Peyer's patch (tissue), 4 donors: ENCODE data around the gene DOCK1. TPM values are rescaled to one million over a fixed set of nuclear protein-coding genes. Genes with fewer than 3 reads are reported as not detected.

Experiments
- DNase-seq, 3 donors: peaks; one replicate each; pipeline ENCODE4 v3.0.0-alpha.2; 2017 to 2019
- H3K27ac ChIP-seq, 4 donors: fragments of 200-600 bp; sonication (generic); one replicate each; pipeline ENCODE4 v1.5.1; 2016 to 2019
- H3K27me3 ChIP-seq, 2 donors: fragments of 200-600 bp; sonication (generic); one replicate each; pipeline ENCODE4 v1.5.1; 2019
- H3K36me3 ChIP-seq, 3 donors: fragments of 200-600 bp; sonication (generic); one replicate each; pipeline ENCODE4 v1.5.1; 2016 to 2019
- H3K4me1 ChIP-seq, 4 donors: fragments of 200-600 bp; sonication (generic); one replicate each; pipeline ENCODE4 v1.5.1; 2016 to 2019
- H3K4me3 ChIP-seq, 4 donors: fragments of 200-600 bp; sonication (generic); 1 replicate in 3 of 4; 2 replicates in 1 of 4; pipeline ENCODE4 v1.5.1; 2016 to 2019; ENCODE audit warnings: mild to moderate bottlenecking in 1 of 4
- H3K9me3 ChIP-seq, 4 donors: fragments of 200-600 bp; sonication (generic); one replicate each; pipeline ENCODE4 v1.5.1; 2016 to 2019; ENCODE audit warnings: mild to moderate bottlenecking in 1 of 4
- POLR2A ChIP-seq, 2 donors: fragments of 450-650 bp; IDR thresholded peaks; one replicate each; pipeline ENCODE4 v1.5.1; 2017; ENCODE audit warnings: antibody characterized with exemption in 2 of 2, mild to moderate bottlenecking in 2 of 2, moderate library complexity in 2 of 2
- total RNA-seq, 4 donors: library from RNA; depleted of rRNA; stranded (reverse); fragments of >200 nt; gene quantifications; one replicate each; pipeline ENCODE4 v1.1.0, GENCODE V29; 2016
- TF ChIP-seq, protein P1 (sequence below), 6 experiments: fragments of 450-650 bp in 4 of 6; fragments of 200-600 bp in 2 of 6; sonication (generic) in 1 of 6; IDR thresholded peaks; one replicate each; pipeline ENCODE4 v1.5.1; 2017 to 2019; ENCODE audit warnings: antibody characterized with exemption in 6 of 6, mild to moderate bottlenecking in 3 of 6, moderate library complexity in 1 of 6

DOCK1 gene
- total RNA-seq, 4 donors from 2014 or later, result 42.0 to 117 (median 92.2) TPM

DNA sequence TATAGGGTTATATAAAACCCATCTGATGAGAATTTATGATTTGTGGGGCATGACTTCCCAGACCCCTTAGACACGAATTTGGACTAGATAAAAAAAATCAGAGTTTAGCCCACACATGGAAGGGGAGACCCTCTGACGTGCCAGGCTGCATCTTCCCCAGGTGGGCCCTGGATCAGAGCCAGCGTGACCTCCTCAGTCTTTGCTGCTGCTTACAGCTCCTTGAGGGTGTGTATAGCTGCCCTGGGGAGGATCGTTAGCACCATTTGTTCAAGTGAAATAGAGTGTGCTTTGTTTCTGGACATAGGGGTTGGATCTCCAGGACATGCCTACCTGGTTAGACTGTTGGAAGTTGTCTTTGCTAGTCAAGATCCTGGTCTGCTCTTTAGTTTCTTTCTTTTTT is 54.2 kb downstream of the DOCK1 start:
- Histone ChIP-seq H3K27ac (no peak overlapping the region), H3K4me1 (peaks cover 0 to 10% (median 0%) of the 10 kb centered on the region in 4 donors), H3K27me3 (no peaks in the 10 kb centered on the region), H3K4me3 (no peak overlapping the region), H3K36me3 (no peaks in the 10 kb centered on the region), H3K9me3 (no peaks in the 10 kb centered on the region)
- DNase-seq, result no peak
- no peak for TF ChIP-seq POLR2A (IDR thresholded peaks at IDR 0.05)
- TF ChIP-seq, protein P1, sequence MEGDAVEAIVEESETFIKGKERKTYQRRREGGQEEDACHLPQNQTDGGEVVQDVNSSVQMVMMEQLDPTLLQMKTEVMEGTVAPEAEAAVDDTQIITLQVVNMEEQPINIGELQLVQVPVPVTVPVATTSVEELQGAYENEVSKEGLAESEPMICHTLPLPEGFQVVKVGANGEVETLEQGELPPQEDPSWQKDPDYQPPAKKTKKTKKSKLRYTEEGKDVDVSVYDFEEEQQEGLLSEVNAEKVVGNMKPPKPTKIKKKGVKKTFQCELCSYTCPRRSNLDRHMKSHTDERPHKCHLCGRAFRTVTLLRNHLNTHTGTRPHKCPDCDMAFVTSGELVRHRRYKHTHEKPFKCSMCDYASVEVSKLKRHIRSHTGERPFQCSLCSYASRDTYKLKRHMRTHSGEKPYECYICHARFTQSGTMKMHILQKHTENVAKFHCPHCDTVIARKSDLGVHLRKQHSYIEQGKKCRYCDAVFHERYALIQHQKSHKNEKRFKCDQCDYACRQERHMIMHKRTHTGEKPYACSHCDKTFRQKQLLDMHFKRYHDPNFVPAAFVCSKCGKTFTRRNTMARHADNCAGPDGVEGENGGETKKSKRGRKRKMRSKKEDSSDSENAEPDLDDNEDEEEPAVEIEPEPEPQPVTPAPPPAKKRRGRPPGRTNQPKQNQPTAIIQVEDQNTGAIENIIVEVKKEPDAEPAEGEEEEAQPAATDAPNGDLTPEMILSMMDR (IDR thresholded peaks at IDR 0.05), result no peak

DNA sequence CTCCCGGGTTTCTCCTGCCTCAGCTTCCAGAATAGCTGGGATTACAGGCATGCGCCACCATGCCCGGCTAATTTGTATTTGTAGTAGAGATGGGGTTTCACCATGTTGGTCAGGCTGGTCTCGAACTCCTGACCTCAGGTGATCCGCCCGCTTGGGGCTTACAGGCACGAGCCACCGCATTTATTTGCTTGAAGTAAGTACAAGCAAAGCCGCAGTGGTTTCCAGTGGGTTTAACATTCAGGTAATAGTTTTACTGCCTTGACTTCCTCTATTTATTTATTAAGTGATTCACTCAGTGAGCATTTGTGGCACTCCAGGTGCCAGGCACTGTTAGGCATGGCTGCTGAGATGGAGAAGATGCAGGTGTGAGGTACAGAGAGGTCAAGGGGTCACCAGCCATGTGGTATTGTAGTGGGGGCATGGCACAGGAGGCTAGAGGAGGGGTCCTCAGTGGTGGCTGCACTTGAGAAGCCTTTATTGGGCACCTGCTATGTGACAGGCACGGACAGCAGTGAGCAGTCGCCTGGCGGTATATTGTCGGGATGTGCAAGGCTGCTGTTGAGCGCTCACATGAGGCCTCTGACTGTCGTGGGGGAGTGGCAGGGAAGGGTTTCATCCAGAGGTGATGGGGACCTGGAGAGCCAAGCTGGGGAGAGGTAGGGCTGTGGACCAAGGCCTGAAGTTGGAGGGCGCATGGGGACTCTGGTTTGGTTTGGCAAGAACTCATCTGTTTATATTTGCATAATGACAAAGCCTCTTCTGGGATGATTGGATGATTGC is 54.9 kb downstream of the DOCK1 start:
- Histone ChIP-seq H3K9me3 (no peaks in the 10 kb centered on the region), H3K27ac (no peak overlapping the region), H3K4me1 (peaks cover 0 to 6% (median 0%) of the 10 kb centered on the region in 4 donors), H3K4me3 (no peak overlapping the region), H3K27me3 (no peaks in the 10 kb centered on the region), H3K36me3 (no peaks in the 10 kb centered on the region)
- TF ChIP-seq, protein P1 (IDR thresholded peaks at IDR 0.05), result no peak
- no peak for TF ChIP-seq POLR2A (IDR thresholded peaks at IDR 0.05)
- DNase-seq, result no peak

DNA sequence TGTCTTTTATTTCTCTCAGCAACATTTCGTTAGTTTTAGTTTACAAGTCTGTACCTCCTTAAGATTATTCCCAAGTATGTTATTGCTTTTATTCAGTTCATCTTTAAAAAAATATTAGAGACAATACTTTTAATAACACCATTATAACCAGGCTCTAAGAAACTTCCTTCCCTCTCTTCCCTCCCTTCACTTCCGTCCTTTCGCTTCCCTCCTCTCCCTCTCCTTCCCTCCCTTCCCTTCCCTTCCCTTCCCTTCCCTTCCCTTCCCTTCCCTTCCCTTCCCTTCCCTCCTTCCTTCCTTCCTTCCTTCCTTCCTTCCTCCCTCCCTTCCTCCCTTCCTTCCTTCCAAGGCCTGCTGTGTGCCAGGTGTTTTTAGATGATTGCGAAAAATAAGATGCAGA is 58.1 kb downstream of the DOCK1 start:
- no peak for DNase-seq
- no peaks in the 10 kb centered on the region for H3K9me3 ChIP-seq
- no peaks in the 10 kb centered on the region for H3K4me1 ChIP-seq
- TF ChIP-seq POLR2A (IDR thresholded peaks at IDR 0.05), result no peak
- TF ChIP-seq, protein P1 (IDR thresholded peaks at IDR 0.05), result no peak
- H3K27me3 ChIP-seq, result no peaks in the 10 kb centered on the region
- H3K36me3 ChIP-seq, result no peaks in the 10 kb centered on the region
- H3K27ac ChIP-seq, result no peak overlapping the region
- H3K4me3 ChIP-seq, result no peak overlapping the region

DNA sequence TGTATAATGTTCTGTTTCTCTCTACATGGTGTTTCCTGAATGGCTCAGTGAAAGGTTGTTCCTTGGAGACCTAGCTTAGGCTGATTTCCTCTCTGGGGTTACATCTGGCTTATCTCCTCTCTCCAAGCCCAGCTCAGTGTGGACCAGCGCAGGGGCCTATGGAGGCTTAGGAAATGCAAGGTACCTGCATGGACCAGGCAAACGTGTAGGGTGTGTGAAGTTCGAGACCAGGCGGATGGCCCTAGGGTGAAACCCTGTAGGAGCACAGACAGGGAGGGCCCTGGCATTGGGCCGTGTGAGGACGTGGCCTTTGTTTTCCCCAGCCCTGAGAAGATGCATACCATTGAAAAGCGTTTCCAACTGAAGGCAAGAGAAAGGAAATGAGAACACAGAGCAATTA is 59.0 kb downstream of the DOCK1 start:
- H3K27ac ChIP-seq, result no peak overlapping the region
- H3K27me3 ChIP-seq, result no peaks in the 10 kb centered on the region
- H3K4me3 ChIP-seq, result no peak overlapping the region
- no peaks in the 10 kb centered on the region for H3K4me1 ChIP-seq
- H3K36me3 ChIP-seq, result no peaks in the 10 kb centered on the region
- TF ChIP-seq POLR2A (IDR thresholded peaks at IDR 0.05), result no peak
- TF ChIP-seq, protein P1 (IDR thresholded peaks at IDR 0.05), result no peak
- H3K9me3 ChIP-seq, result no peaks in the 10 kb centered on the region
- DNase-seq, result no peak

DNA sequence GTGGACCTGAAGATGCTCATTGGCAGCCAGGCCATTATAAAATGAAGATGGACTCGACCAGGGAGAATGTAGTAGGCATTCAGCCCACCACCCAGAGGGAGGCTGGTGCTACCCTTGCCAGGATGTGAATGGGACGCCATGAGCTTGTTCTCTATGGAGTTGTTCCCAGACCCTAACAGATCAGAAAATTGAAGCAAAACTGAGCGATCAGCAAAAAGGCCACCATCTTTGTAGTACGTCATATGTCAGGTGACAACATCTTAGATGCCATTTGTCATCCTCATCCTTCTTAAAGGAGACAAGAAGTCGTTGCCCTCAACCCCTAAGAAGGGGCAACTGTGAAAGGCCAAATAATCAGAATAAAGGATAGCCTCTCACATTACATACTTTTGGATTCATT is 61.7 kb downstream of the DOCK1 start:
- Histone ChIP-seq H3K27ac (no peak overlapping the region), H3K36me3 (peaks cover 0 to 8% (median 0%) of the 10 kb centered on the region in 3 donors), H3K4me1 (no peaks in the 10 kb centered on the region), H3K9me3 (no peaks in the 10 kb centered on the region), H3K27me3 (no peaks in the 10 kb centered on the region), H3K4me3 (no peak overlapping the region)
- DNase-seq, result no peak
- TF ChIP-seq, protein P1 (IDR thresholded peaks at IDR 0.05), result no peak
- TF ChIP-seq POLR2A (IDR thresholded peaks at IDR 0.05), result no peak
